Measurements from ENCODE around the gene PCDHGA8. TPM values are rescaled to one million over a fixed set of nuclear protein-coding genes. Genes with fewer than 3 reads are reported as not detected.

PCDHGA8 gene
- total and polyA plus RNA-seq, 2 of the 13 experiments (the other 11 are each of a cell fraction or from before 2014, with no cell fraction given), result 0.05 to 0.29 TPM

GRCh38 chr5:141409598-141410306 is 17.3 kb downstream of the PCDHGA8 start:
- Histone ChIP-seq H3K9me3 (ENCODE audit: low read length) (no peaks in the 10 kb centered on the region; the same call in 1 of the 2 replicates), H3K27me3 (ENCODE audit: control insufficient read depth in 1 of 2, insufficient read depth in 2 of 2, low read length in 2 of 2) (no peaks in the 10 kb centered on the region), H4K20me1 (ENCODE audit: insufficient read depth, low read length) (no peaks in the 10 kb centered on the region), H3K36me3 (replicated peaks in 1 of 2; ENCODE audit: control insufficient read depth in 1 of 2, insufficient read depth in 2 of 2, low read length in 2 of 2) (no peaks in the 10 kb centered on the region), H3K4me3 (replicated peaks in 1 of 3; ENCODE audit: insufficient read depth in 1 of 3, low read depth in 2 of 3, low read length in 3 of 3) (no peak overlapping the region), H3K4me1 (ENCODE audit: insufficient read depth, low read length) (no peaks in the 10 kb centered on the region), H3K79me2 (ENCODE audit: insufficient read depth, low read length) (no peaks in the 10 kb centered on the region), H3K4me2 (ENCODE audit: low read depth, low read length) (no peak overlapping the region), H3K9ac (ENCODE audit: insufficient read depth, low read depth, low read length) (no peak overlapping the region), H2AFZ (ENCODE audit: low read length) (no peak overlapping the region), H3K27ac (ENCODE audit: extremely low read length, insufficient read depth, low read length) (no peak overlapping the region)
- FAIRE-seq (no peak), ATAC-seq (no peak), DNase-seq (ENCODE audit: low spot score) (no peak)
- CTCF ChIA-PET (ENCODE audit: low intra/inter-chr PET ratio, low total read pairs), result no interaction called here
- POLR2A ChIA-PET, result no interaction called here
- intact Hi-C loops (cut with micrococcal nuclease; ENCODE audit: unreplicated experiment), result no loop called here
- BruUV-seq (replicated peaks), result no TSS peak
- WGBS (ENCODE audit: low lambda C conversion rate), result 90% methylated on average over 48 of the region's 64 CpGs
- in situ Hi-C loops (cut with HindIII; ENCODE audit: extremely low pct_ligation_motif_present, low pct_unique_long_range_greater_than_20kb), result no loop called here
- TF ChIP-seq DNMT1 (CRISPR knock-in tag; IDR thresholded peaks at IDR 0.05), result no peak
- TF ChIP-seq ZNF589 (CRISPR knock-in tag; conservative IDR thresholded peaks at IDR 0.05), result no peak
- no peak for TF ChIP-seq ZNF331 (CRISPR knock-in tag; IDR thresholded peaks at IDR 0.05)
- no peak for TF ChIP-seq LCORL (IDR thresholded peaks at IDR 0.05)
- no peak for TF ChIP-seq LCORL (CRISPR knock-in tag; IDR thresholded peaks at IDR 0.05)
- TF ChIP-seq ZNF775 (CRISPR knock-in tag; IDR thresholded peaks at IDR 0.05; ENCODE audit: borderline replicate concordance), result no peak
- no peak for TF ChIP-seq SAFB2 (CRISPR knock-in tag; IDR thresholded peaks at IDR 0.05; ENCODE audit: borderline replicate concordance, low read depth)
- TF ChIP-seq FOXK2 (IDR thresholded peaks at IDR 0.05), result no peak
- no peak for TF ChIP-seq RFX3 (CRISPR knock-in tag; IDR thresholded peaks at IDR 0.05)
- TF ChIP-seq HDAC1 (CRISPR knock-in tag; IDR thresholded peaks at IDR 0.05), result no peak
- no peak for TF ChIP-seq BCLAF1 (IDR thresholded peaks at IDR 0.05)
- TF ChIP-seq GMEB2 (CRISPR knock-in tag; IDR thresholded peaks at IDR 0.05; ENCODE audit: low read depth), result no peak
- TF ChIP-seq SALL1 (CRISPR knock-in tag; IDR thresholded peaks at IDR 0.05), result no peak
- no peak for TF ChIP-seq ZNF556 (CRISPR knock-in tag; IDR thresholded peaks at IDR 0.05; ENCODE audit: borderline replicate concordance)
- no peak for TF ChIP-seq LBX2 (CRISPR knock-in tag; IDR thresholded peaks at IDR 0.05; ENCODE audit: borderline replicate concordance)
- TF ChIP-seq ATF6 (CRISPR knock-in tag; conservative IDR thresholded peaks at IDR 0.05), result no peak
- TF ChIP-seq ZNF790 (CRISPR knock-in tag; IDR thresholded peaks at IDR 0.05; ENCODE audit: borderline replicate concordance), result no peak
- TF ChIP-seq BHLHE40 (IDR thresholded peaks at IDR 0.05; ENCODE audit: low read length), result no peak

Measured in HepG2 (cell line).